Uterus (tissue), 4 donors: Measurements from ENCODE around the gene FSHR. TPM values are rescaled to one million over a fixed set of nuclear protein-coding genes. Genes with fewer than 3 reads are reported as not detected.

ENCODE experiments used
- DNase-seq, 2 donors: peaks; one replicate each; pipeline ENCODE4 v3.0.0-alpha.2; 2019 to 2020
- H3K27ac ChIP-seq, 2 donors: fragments of 200-600 bp; sonication (generic); 1 replicate in 1 of 2; 2 replicates in 1 of 2; pipeline ENCODE4 v1.5.1; 2016 to 2018
- H3K27me3 ChIP-seq, 2 donors: fragments of 200-600 bp; sonication (generic); one replicate each; pipeline ENCODE4 v1.5.1; 2018 to 2019; ENCODE audit warnings: control low read depth in 1 of 2
- H3K36me3 ChIP-seq, 2 donors: fragments of 200-600 bp; sonication (generic); one replicate each; pipeline ENCODE4 v1.5.1; 2019; ENCODE audit warnings: control low read depth in 1 of 2
- H3K4me1 ChIP-seq, 2 donors: fragments of 200-600 bp; sonication (generic); one replicate each; pipeline ENCODE4 v1.5.1; 2018 to 2019; ENCODE audit warnings: control low read depth in 1 of 2
- H3K4me3 ChIP-seq, 2 donors: fragments of 200-600 bp; sonication (generic); 1 replicate in 1 of 2; 2 replicates in 1 of 2; pipeline ENCODE4 v1.5.1; 2018 to 2019; ENCODE audit warnings: mild to moderate bottlenecking in 1 of 2
- H3K9me3 ChIP-seq, 2 donors: fragments of 200-600 bp; sonication (generic); one replicate each; pipeline ENCODE4 v1.5.1; 2019; ENCODE audit warnings: control low read depth in 1 of 2
- CTCF ChIP-seq, 4 experiments: fragments of 200-600 bp in 2 of 4; fragments of 450-650 bp in 2 of 4; sonication (generic) in 2 of 4; IDR thresholded peaks; one replicate each; pipeline ENCODE4 v1.5.1; 2016 to 2019; ENCODE audit warnings: antibody characterized with exemption in 4 of 4, mild to moderate bottlenecking in 2 of 4, moderate library complexity in 1 of 4
- POLR2A ChIP-seq, 2 donors: fragments of 450-650 bp; IDR thresholded peaks; one replicate each; pipeline ENCODE4 v1.6.1; 2016; ENCODE audit warnings: antibody characterized with exemption in 2 of 2, mild to moderate bottlenecking in 1 of 2, moderate library complexity in 1 of 2
- intact Hi-C: fragments of 100-400 bp; cut with DNase I; formaldehyde crosslinking; loops from one replicate; pipeline ENCODE4 v1.15.1; 2023; ENCODE audit warnings: low total_unique reads
- total RNA-seq, 4 donors: library from RNA; depleted of rRNA in 3 of 4; stranded (reverse); fragments of >200 nt in 3 of 4; gene quantifications; one replicate each; pipeline versions ENCODE4 v1.1.0 to v1.2.4, GENCODE V29; 2014 to 2023
- donor health status: DM: yes; HTN: yes; CAD: no.

Gene FSHR
- total RNA-seq, 4 donors from 2014 or later = not detected

- DNase-seq = no peak
- H3K36me3 ChIP-seq = no peaks in the 10 kb centered on the region
- no peaks in the 10 kb centered on the region for H3K4me1 ChIP-seq
- no peak overlapping the region for H3K4me3 ChIP-seq
- TF ChIP-seq POLR2A (IDR thresholded peaks at IDR 0.05) (no peak), CTCF (IDR thresholded peaks at IDR 0.05) (no peak)
- intact Hi-C loops = no loop called here
- H3K27ac ChIP-seq = no peak overlapping the region
- H3K9me3 ChIP-seq = no peaks in the 10 kb centered on the region
- H3K27me3 ChIP-seq = no peaks in the 10 kb centered on the region
Observed at GRCh38 chr2:49102146-49102545, 52.2 kb downstream of the FSHR start.

GRCh38 chr2:49080681-49081080 is 73.6 kb downstream of the FSHR start:
- H3K36me3 ChIP-seq = no peaks in the 10 kb centered on the region
- DNase-seq = no peak
- no peaks in the 10 kb centered on the region for H3K9me3 ChIP-seq
- no peaks in the 10 kb centered on the region for H3K4me1 ChIP-seq
- H3K4me3 ChIP-seq = no peak overlapping the region
- H3K27me3 ChIP-seq = no peaks in the 10 kb centered on the region
- H3K27ac ChIP-seq = no peak overlapping the region
- TF ChIP-seq POLR2A (IDR thresholded peaks at IDR 0.05) (no peak), CTCF (IDR thresholded peaks at IDR 0.05) (no peak)
- intact Hi-C loops = no loop called here

GRCh38 chr2:49070716-49071115 is 83.6 kb downstream of the FSHR start:
- H3K9me3 ChIP-seq = no peaks in the 10 kb centered on the region
- no peak for DNase-seq
- TF ChIP-seq POLR2A (IDR thresholded peaks at IDR 0.05) (no peak), CTCF (IDR thresholded peaks at IDR 0.05) (no peak)
- no peaks in the 10 kb centered on the region for H3K27me3 ChIP-seq
- intact Hi-C loops = no loop called here
- H3K27ac ChIP-seq = no peak overlapping the region
- H3K36me3 ChIP-seq = no peaks in the 10 kb centered on the region
- no peak overlapping the region for H3K4me3 ChIP-seq
- H3K4me1 ChIP-seq = no peaks in the 10 kb centered on the region

- intact Hi-C loops = no loop called here
- no peaks in the 10 kb centered on the region for H3K9me3 ChIP-seq
- H3K4me3 ChIP-seq = no peak overlapping the region
- H3K27ac ChIP-seq = no peak overlapping the region
- no peaks in the 10 kb centered on the region for H3K4me1 ChIP-seq
- no peak for TF ChIP-seq POLR2A (IDR thresholded peaks at IDR 0.05)
- no peak for TF ChIP-seq CTCF (IDR thresholded peaks at IDR 0.05)
- no peaks in the 10 kb centered on the region for H3K36me3 ChIP-seq
- no peak for DNase-seq
- H3K27me3 ChIP-seq = no peaks in the 10 kb centered on the region
Observed at GRCh38 chr2:49069829-49070228, 84.5 kb downstream of the FSHR start.

GRCh38 chr2:49068613-49069012 is 85.7 kb downstream of the FSHR start:
- Histone ChIP-seq H3K27ac (no peak overlapping the region), H3K36me3 (no peaks in the 10 kb centered on the region), H3K9me3 (no peaks in the 10 kb centered on the region), H3K27me3 (no peaks in the 10 kb centered on the region), H3K4me3 (no peak overlapping the region), H3K4me1 (no peaks in the 10 kb centered on the region)
- intact Hi-C loops = no loop called here
- TF ChIP-seq POLR2A (IDR thresholded peaks at IDR 0.05) (no peak), CTCF (IDR thresholded peaks at IDR 0.05) (no peak)
- DNase-seq = no peak
